GM23248 (cell line): ENCODE data around the gene ATRX.

ENCODE experiments used
- EZH2 ChIP-seq: fragments of 200-600 bp; sonication (generic); IDR thresholded peaks from 2 replicates; pipeline ENCODE4 v1.6.1; 2018; ENCODE audit warnings: antibody characterized with exemption, mild to moderate bottlenecking; ENCODE audit not compliant: insufficient read depth, poor library complexity, severe bottlenecking
- EZH2phosphoT487 ChIP-seq: fragments of 200-600 bp; sonication (generic); IDR thresholded peaks from 2 replicates; pipeline ENCODE4 v1.6.1; 2018; ENCODE audit warnings: antibody characterized with exemption, moderate library complexity, mild to moderate bottlenecking, low read depth; ENCODE audit not compliant: insufficient read depth

DNA sequence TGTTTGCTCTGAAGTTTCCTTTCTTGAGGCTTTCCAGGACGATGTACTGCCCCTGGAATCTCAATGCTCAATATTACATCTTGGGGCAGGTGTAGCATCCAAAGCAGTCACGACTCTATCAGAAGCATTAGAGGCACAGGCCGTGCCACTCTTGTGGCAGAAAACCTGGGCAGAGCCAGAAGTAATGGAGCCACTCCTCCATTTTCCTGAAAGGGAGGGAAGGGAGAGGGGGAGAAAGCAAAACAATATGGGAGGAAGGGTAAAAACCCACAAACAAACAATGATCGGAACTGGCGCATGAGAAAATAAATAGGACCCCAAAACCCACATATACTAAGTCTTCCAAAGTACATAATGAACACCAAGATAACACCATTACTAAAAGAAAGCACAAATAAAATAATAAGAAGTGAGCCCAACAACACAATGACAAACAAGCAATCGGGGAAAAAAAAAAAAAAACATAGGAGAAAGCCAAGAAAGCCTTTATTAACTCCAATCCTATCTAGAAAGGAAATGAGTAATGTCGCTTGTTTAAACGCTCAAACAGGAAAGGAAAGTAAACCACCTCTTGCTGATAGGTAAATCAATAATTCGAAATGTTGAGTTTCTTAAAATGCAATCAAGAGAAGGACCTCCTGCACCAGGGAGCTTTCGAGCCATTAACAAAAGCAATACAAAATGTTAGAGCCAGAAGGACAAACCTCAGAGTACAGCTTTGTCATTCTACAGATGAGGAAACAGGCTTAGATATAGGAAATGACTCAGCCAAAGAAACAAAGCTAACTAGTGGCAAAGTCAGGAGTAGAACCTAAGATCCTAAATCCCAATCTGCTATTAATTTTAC, 117.4 kb downstream of the ATRX start:
- TF ChIP-seq EZH2phosphoT487 (no peak), EZH2 (no peak)
